PC-9 (cell line): ENCODE results near the gene CACNB1.

Experiments
- EZH2 ChIP-seq: fragments of 200-600 bp; sonication (generic); IDR thresholded peaks from 2 replicates; pipeline ENCODE4 v1.8.0; 2017; ENCODE audit warnings: antibody characterized with exemption, low read depth
- TF ChIP-seq, protein P1 (sequence below): fragments of 200-600 bp; sonication (generic); conservative IDR thresholded peaks from 2 replicates; pipeline ENCODE4 v1.6.1; 2017; ENCODE audit warnings: mixed run types, antibody characterized with exemption, mild to moderate bottlenecking, moderate library complexity

DNA sequence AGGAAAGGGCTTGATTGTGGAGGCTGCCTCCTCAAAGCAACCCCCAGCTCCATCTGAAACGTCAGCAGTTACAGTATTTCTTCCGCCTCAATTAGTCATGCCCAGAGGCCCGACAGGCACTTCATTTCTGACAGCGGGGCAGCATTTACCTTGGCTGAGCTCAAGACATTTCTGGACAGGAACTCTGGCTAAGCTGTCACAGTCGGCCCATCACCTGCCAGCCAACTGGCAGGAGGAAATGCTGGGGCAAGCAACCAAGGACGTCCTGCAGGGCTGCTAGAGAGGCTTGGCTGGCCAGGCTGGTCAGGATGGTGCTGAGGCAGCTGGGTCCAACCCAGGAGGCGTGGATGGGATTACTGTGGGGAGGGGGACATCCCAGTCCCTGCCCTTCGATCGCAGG is 73.8 kb downstream of the CACNB1 start:
- TF ChIP-seq, protein P1, sequence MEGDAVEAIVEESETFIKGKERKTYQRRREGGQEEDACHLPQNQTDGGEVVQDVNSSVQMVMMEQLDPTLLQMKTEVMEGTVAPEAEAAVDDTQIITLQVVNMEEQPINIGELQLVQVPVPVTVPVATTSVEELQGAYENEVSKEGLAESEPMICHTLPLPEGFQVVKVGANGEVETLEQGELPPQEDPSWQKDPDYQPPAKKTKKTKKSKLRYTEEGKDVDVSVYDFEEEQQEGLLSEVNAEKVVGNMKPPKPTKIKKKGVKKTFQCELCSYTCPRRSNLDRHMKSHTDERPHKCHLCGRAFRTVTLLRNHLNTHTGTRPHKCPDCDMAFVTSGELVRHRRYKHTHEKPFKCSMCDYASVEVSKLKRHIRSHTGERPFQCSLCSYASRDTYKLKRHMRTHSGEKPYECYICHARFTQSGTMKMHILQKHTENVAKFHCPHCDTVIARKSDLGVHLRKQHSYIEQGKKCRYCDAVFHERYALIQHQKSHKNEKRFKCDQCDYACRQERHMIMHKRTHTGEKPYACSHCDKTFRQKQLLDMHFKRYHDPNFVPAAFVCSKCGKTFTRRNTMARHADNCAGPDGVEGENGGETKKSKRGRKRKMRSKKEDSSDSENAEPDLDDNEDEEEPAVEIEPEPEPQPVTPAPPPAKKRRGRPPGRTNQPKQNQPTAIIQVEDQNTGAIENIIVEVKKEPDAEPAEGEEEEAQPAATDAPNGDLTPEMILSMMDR, result no peak
- no peak for TF ChIP-seq EZH2
